WTC11 (cell line): ENCODE results near the gene ALKBH4.

Experiments used
- CTCF ChIP-seq: fragments of 200-600 bp; IDR thresholded peaks from 2 replicates; pipeline ENCODE4 v1.8.0; 2022; ENCODE audit warnings: antibody characterized with exemption
- E2F1 ChIP-seq: sonication (generic); formaldehyde crosslinking; IDR thresholded peaks from 2 replicates; pipeline ENCODE4 v1.8.0; 2022; ENCODE audit warnings: mild to moderate bottlenecking, missing genetic modification reagents
- ESRRA ChIP-seq: sonication (generic); formaldehyde crosslinking; IDR thresholded peaks from 2 replicates; pipeline ENCODE4 v1.8.1; 2022; ENCODE audit warnings: mild to moderate bottlenecking, missing genetic modification reagents, borderline replicate concordance
- PRDM15 ChIP-seq: sonication (generic); formaldehyde crosslinking; IDR thresholded peaks from 2 replicates; pipeline ENCODE4 v1.8.0; 2022; ENCODE audit warnings: missing genetic modification reagents
- ZNF263 ChIP-seq: sonication (generic); formaldehyde crosslinking; IDR thresholded peaks from 2 replicates; pipeline ENCODE4 v1.8.1; 2022; ENCODE audit warnings: low read depth, mild to moderate bottlenecking, moderate library complexity, missing genetic modification reagents

GRCh38 chr7:102410123-102410522 is 54.5 kb downstream of the ALKBH4 start:
- TF ChIP-seq CTCF = no peak
- no peak for TF ChIP-seq E2F1 (CRISPR knock-in tag)
- no peak for TF ChIP-seq ZNF263 (CRISPR knock-in tag)
- no peak for TF ChIP-seq PRDM15 (CRISPR knock-in tag)
- TF ChIP-seq ESRRA (CRISPR knock-in tag) = no peak
